ENCODE data around the gene NPHP1. TPM values are rescaled to one million over a fixed set of nuclear protein-coding genes. Genes with fewer than 3 reads are reported as not detected.

NPHP1 gene
- total and polyA plus RNA-seq, 2 of the 8 experiments (the other 6 are each of a cell fraction or from before 2014, with no cell fraction given), result 1.4 to 2.8 TPM

- H4K20me1 ChIP-seq (replicated peaks in 1 of 2; ENCODE audit: control insufficient read depth in 1 of 2, insufficient read depth in 2 of 2, low read length in 2 of 2), result no peaks in the 10 kb centered on the region
- H3K27ac ChIP-seq (ENCODE audit: low read depth, low read length), result no peak overlapping the region
- H4K5ac ChIP-seq (ENCODE audit: insufficient read length, low read depth, low read length), result no peak overlapping the region
- H3K9me3 ChIP-seq (ENCODE audit: insufficient read depth in 2 of 2, low read depth in 1 of 2, low read length in 1 of 2), result no peaks in the 10 kb centered on the region
- WGBS, 2 experiments (ENCODE audit: extremely low coverage in 1 of 2, insufficient coverage in 1 of 2, insufficient read length in 1 of 2, insufficient replicate concordance in 2 of 2, low coverage in 1 of 2, low lambda C conversion rate in 2 of 2, missing lambda C conversion rate in 1 of 2), result 84% methylated on average over 8 of the region's 8 CpGs; no CpG with 5 or more reads in 1 of the 2 experiments
- H2AK5ac ChIP-seq (ENCODE audit: low read depth, low read length), result no peak overlapping the region
- H3K36me3 ChIP-seq (ENCODE audit: control insufficient read depth in 2 of 4, insufficient read depth in 4 of 4, low read length in 3 of 4), result no peaks in the 10 kb centered on the region
- no peak overlapping the region for H3K4ac ChIP-seq (replicated peaks; ENCODE audit: insufficient read length, low read depth, low read length)
- no peak overlapping the region for H3K56ac ChIP-seq (replicated peaks; ENCODE audit: insufficient read length, low read depth, low read length)
- H3K79me2 ChIP-seq (ENCODE audit: control insufficient read depth in 1 of 2, insufficient read depth in 2 of 2, low read length in 2 of 2), result no peaks in the 10 kb centered on the region
- no peak overlapping the region for H2BK15ac ChIP-seq (ENCODE audit: low read length)
- no peak for FAIRE-seq
- no peak for DNase-seq (ENCODE audit: low read depth in 1 of 2, low spot score in 2 of 2)
- no peak overlapping the region for H3K23ac ChIP-seq (ENCODE audit: insufficient read length)
- H3K9ac ChIP-seq (replicated peaks in 1 of 4; ENCODE audit: extremely low read depth in 1 of 4, low read depth in 3 of 4, low read length in 3 of 4), result no peak overlapping the region
- ChIA-PET CTCF (ENCODE audit: partially characterized antibody) (no interaction called here), POLR2A (ENCODE audit: partially characterized antibody) (no interaction called here)
- no peak overlapping the region for H2BK5ac ChIP-seq (ENCODE audit: low read depth, low read length)
- no peak for TF ChIP-seq EP300 (IDR thresholded peaks at IDR 0.05; ENCODE audit: borderline replicate concordance in 1 of 2, low read depth in 2 of 2, low read length in 2 of 2)
- no peak for TF ChIP-seq JUND (IDR thresholded peaks at IDR 0.05; ENCODE audit: low read length)
- TF ChIP-seq POU5F1 (IDR thresholded peaks at IDR 0.05; ENCODE audit: low read depth, low read length), result no peak
- no peak for TF ChIP-seq SIRT6 (IDR thresholded peaks at IDR 0.05; ENCODE audit: low read length)
- TF ChIP-seq EZH2 (IDR thresholded peaks at IDR 0.05; ENCODE audit: low read depth, low read length, severe bottlenecking), result no peak
- TF ChIP-seq RFX5 (IDR thresholded peaks at IDR 0.05; ENCODE audit: borderline replicate concordance, low read depth, low read length), result no peak
- no peak for TF ChIP-seq KDM4A (IDR thresholded peaks at IDR 0.05; ENCODE audit: low read depth, low read length, severe bottlenecking)
- TF ChIP-seq SAP30 (IDR thresholded peaks at IDR 0.05; ENCODE audit: insufficient read depth, insufficient replicate concordance, low read length), result no peak
- no peak; a peak in 1 of 4 replicates for TF ChIP-seq RAD21 (IDR thresholded peaks at IDR 0.05 in 1 of 2, conservative IDR thresholded peaks at IDR 0.05 in 1 of 2; ENCODE audit: low read depth in 2 of 2, low read length in 2 of 2)
- TF ChIP-seq SUZ12 (IDR thresholded peaks at IDR 0.05; ENCODE audit: low read length), result no peak
- H3K4me3 ChIP-seq (ENCODE audit: extremely low read depth in 1 of 4, insufficient read depth in 2 of 4, low read depth in 3 of 4, low read length in 4 of 4), result no peak overlapping the region
- no peak overlapping the region for H3K18ac ChIP-seq (ENCODE audit: extremely low read depth, low read length)
- no peak overlapping the region for H4K91ac ChIP-seq (replicated peaks; ENCODE audit: insufficient read length, low read length)
- H3K14ac ChIP-seq (ENCODE audit: insufficient read length), result no peak overlapping the region
- H3K79me1 ChIP-seq (ENCODE audit: low read depth, low read length), result no peaks in the 10 kb centered on the region
- no peak overlapping the region for H2AFZ ChIP-seq (ENCODE audit: low read length)
- peaks cover 10% of the 10 kb centered on the region for H3K23me2 ChIP-seq (ENCODE audit: low read depth, low read length)
- no peak overlapping the region for H2BK12ac ChIP-seq (ENCODE audit: low read depth, low read length)
- no peak overlapping the region for H2BK120ac ChIP-seq (replicated peaks; ENCODE audit: low read depth, low read length)
- no peak overlapping the region for H4K8ac ChIP-seq (ENCODE audit: extremely low read depth, insufficient read depth, low read length)
- H3K4me2 ChIP-seq (ENCODE audit: insufficient read depth in 1 of 2, low read depth in 2 of 2, low read length in 2 of 2), result no peak overlapping the region
- H2BK20ac ChIP-seq (ENCODE audit: low read length), result no peak overlapping the region
- peaks cover 0 to 5% (median 2%) of the 10 kb centered on the region in 4 experiments; a peak in 4 of 7 replicates for H3K4me1 ChIP-seq (replicated peaks in 1 of 4; ENCODE audit: control insufficient read depth in 3 of 4, insufficient read depth in 4 of 4, low read length in 3 of 4)
- peaks cover 0 to 29% (median 22%) of the 10 kb centered on the region in 4 experiments; a peak in 6 of 7 replicates for H3K27me3 ChIP-seq (replicated peaks in 1 of 4; ENCODE audit: control insufficient read depth in 3 of 4, extremely low read depth in 1 of 4, insufficient read depth in 3 of 4, low read length in 3 of 4)
Measured at GRCh38 chr2:110113961-110114591, 90.7 kb downstream of the NPHP1 start.
